OCI-LY1 (cell line): ENCODE data around the gene MPZL1.

ENCODE experiments used
- EZH2 ChIP-seq: fragments of 200-600 bp; sonication (generic), shearing (Covaris generic); IDR thresholded peaks from 2 replicates; pipeline ENCODE4 v1.8.0; 2017; ENCODE audit warnings: borderline replicate concordance, mixed run types, mild to moderate bottlenecking, antibody characterized with exemption, low read length, moderate library complexity, mixed read lengths
- TF ChIP-seq, protein P1 (sequence below): fragments of 200-600 bp; sonication (generic), shearing (Covaris generic); IDR thresholded peaks from 2 replicates; pipeline ENCODE4 v1.5.1; 2017; ENCODE audit warnings: mild to moderate bottlenecking, antibody characterized with exemption, low read length, moderate library complexity, mixed read lengths

DNA sequence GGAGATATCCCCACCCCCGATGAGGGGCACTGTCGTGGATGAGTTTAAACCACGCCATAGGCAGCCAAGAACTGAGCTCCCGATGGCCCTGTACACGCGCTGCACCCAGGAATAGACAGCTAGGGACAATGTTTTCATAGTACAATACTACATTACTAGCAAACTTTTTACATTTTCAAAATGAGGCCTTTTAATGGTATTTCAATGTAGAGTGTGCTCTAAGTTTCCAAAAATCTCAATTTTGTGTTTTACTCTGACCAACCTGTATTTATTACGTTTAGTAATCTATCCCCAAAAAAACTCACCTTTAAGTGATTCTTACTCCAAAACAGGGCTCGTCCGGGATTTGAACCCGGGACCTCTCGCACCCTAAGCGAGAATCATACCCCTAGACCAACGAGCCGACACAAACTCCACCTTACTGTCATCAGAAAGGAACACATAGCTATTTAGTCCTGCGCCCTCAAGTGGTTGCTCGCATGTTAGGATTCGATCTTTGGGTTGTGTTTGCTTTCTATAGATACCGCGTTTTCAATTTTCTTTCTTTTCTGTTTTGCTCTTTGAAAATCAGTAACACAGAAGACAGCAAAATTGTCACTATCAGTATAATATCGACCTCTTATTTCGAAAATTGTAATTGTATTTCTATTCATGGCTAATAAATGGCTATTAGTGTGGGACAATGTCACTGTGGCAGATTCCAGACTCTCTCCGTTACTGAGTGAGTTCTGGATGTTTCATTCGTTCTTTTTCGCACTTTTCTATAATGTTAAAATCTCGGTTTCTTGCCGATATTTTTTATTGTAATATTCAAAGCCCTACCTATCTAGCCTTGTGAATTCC lies 6.4 kb upstream of the MPZL1 start:
- TF ChIP-seq, protein P1, sequence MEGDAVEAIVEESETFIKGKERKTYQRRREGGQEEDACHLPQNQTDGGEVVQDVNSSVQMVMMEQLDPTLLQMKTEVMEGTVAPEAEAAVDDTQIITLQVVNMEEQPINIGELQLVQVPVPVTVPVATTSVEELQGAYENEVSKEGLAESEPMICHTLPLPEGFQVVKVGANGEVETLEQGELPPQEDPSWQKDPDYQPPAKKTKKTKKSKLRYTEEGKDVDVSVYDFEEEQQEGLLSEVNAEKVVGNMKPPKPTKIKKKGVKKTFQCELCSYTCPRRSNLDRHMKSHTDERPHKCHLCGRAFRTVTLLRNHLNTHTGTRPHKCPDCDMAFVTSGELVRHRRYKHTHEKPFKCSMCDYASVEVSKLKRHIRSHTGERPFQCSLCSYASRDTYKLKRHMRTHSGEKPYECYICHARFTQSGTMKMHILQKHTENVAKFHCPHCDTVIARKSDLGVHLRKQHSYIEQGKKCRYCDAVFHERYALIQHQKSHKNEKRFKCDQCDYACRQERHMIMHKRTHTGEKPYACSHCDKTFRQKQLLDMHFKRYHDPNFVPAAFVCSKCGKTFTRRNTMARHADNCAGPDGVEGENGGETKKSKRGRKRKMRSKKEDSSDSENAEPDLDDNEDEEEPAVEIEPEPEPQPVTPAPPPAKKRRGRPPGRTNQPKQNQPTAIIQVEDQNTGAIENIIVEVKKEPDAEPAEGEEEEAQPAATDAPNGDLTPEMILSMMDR: peak; percentile 94
- TF ChIP-seq EZH2: no peak
